C4-2B (cell line): ENCODE results near the gene SGPL1.
A peak's percentile ranks its signal among the peaks of the same experiment; 100 is the strongest.
"Not testable (repeated sequence)": the region's sequence is repeated elsewhere in the genome, so short reads cannot be mapped to it uniquely, and the experiment has no call there.

Source experiments
- H3K27ac ChIP-seq: fragments of 450-650 bp; 2 replicates; pipeline ENCODE4 v1.5.1; 2017
- CTCF ChIP-seq: fragments of 450-650 bp; conservative IDR thresholded peaks from 2 replicates; pipeline ENCODE4 v1.5.1; 2017; ENCODE audit warnings: mild to moderate bottlenecking
- ZFX ChIP-seq: fragments of 450-650 bp; IDR thresholded peaks from 2 replicates; pipeline ENCODE4 v1.6.1; 2017

Gene SGPL1

GRCh38 chr10:70856454-70856853, 40.7 kb downstream of the SGPL1 start:
- TF ChIP-seq ZFX, result no peak
- no peak for TF ChIP-seq CTCF
- no peak overlapping the region for H3K27ac ChIP-seq

GRCh38 chr10:70858759-70859158, 43.0 kb downstream of the SGPL1 start:
- TF ChIP-seq ZFX, result no peak
- no peak for TF ChIP-seq CTCF
- no peak overlapping the region for H3K27ac ChIP-seq

- not testable (repeated sequence) for H3K27ac ChIP-seq
These were observed 45.9 kb downstream of the SGPL1 start for GRCh38 chr10:70861495-70862197.

GRCh38 chr10:70863470-70864160, 47.9 kb downstream of the SGPL1 start:
- no peak overlapping the region for H3K27ac ChIP-seq
- TF ChIP-seq CTCF (peak; percentile 12; the same call in 1 of the 2 replicates), ZFX (no peak)

- TF ChIP-seq CTCF, result no peak
- no peak for TF ChIP-seq ZFX
- no peak overlapping the region for H3K27ac ChIP-seq
These were observed 49.2 kb downstream of the SGPL1 start for GRCh38 chr10:70864935-70865334.

- peak overlapping the region; percentile 44 for H3K27ac ChIP-seq
- TF ChIP-seq ZFX (no peak), CTCF (no peak)
These were observed 50.7 kb downstream of the SGPL1 start for GRCh38 chr10:70866424-70866823.

- H3K27ac ChIP-seq, result no peak overlapping the region
- no peak for TF ChIP-seq ZFX
- TF ChIP-seq CTCF, result no peak
These were observed 56.5 kb downstream of the SGPL1 start for GRCh38 chr10:70872291-70872690.
